Fibroblast of skin of right quadriceps (primary cell): ENCODE data around the gene FANCM.
A peak's percentile ranks its signal among the peaks of the same experiment; 100 is the strongest.

ENCODE experiments used
- DNase-seq: peaks from one replicate; pipeline ENCODE4 v3.0.0-alpha.2; 2013

Gene FANCM, protein sequence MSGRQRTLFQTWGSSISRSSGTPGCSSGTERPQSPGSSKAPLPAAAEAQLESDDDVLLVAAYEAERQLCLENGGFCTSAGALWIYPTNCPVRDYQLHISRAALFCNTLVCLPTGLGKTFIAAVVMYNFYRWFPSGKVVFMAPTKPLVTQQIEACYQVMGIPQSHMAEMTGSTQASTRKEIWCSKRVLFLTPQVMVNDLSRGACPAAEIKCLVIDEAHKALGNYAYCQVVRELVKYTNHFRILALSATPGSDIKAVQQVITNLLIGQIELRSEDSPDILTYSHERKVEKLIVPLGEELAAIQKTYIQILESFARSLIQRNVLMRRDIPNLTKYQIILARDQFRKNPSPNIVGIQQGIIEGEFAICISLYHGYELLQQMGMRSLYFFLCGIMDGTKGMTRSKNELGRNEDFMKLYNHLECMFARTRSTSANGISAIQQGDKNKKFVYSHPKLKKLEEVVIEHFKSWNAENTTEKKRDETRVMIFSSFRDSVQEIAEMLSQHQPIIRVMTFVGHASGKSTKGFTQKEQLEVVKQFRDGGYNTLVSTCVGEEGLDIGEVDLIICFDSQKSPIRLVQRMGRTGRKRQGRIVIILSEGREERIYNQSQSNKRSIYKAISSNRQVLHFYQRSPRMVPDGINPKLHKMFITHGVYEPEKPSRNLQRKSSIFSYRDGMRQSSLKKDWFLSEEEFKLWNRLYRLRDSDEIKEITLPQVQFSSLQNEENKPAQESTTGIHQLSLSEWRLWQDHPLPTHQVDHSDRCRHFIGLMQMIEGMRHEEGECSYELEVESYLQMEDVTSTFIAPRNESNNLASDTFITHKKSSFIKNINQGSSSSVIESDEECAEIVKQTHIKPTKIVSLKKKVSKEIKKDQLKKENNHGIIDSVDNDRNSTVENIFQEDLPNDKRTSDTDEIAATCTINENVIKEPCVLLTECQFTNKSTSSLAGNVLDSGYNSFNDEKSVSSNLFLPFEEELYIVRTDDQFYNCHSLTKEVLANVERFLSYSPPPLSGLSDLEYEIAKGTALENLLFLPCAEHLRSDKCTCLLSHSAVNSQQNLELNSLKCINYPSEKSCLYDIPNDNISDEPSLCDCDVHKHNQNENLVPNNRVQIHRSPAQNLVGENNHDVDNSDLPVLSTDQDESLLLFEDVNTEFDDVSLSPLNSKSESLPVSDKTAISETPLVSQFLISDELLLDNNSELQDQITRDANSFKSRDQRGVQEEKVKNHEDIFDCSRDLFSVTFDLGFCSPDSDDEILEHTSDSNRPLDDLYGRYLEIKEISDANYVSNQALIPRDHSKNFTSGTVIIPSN (N-terminal part only)

DNA sequence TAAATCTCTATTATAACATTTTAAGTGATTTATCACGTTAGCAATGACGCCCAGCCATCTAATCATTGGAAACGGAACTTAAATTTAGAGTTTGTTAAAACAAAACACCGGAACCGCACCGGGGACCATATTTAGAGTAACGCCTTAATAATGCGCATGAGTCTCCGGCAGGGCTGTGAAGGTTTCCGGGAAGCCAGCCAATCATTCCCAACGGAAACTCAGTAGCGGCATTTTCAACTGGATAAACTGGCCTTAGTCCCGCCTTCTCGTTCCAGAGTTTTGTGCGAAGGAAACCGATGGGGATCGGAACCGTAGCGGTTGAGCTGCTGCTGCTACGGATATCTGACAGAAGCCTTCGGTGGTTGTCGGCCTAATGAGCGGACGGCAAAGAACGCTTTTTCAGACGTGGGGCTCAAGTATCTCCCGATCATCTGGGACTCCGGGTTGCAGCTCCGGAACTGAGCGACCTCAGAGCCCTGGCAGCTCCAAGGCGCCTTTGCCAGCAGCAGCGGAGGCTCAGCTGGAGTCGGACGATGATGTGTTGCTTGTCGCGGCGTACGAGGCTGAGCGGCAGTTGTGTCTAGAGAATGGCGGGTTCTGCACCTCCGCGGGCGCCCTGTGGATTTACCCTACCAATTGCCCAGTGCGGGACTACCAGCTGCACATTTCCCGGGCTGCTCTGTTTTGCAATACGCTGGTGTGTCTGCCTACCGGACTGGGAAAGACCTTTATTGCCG lies at the start of gene FANCM:
Gene FANCM (plus strand): TSS at position 272 of the 737 bp plus-strand sequence. CDS start 102 bp downstream, at position 374.
- peak; percentile 98 for DNase-seq

DNA sequence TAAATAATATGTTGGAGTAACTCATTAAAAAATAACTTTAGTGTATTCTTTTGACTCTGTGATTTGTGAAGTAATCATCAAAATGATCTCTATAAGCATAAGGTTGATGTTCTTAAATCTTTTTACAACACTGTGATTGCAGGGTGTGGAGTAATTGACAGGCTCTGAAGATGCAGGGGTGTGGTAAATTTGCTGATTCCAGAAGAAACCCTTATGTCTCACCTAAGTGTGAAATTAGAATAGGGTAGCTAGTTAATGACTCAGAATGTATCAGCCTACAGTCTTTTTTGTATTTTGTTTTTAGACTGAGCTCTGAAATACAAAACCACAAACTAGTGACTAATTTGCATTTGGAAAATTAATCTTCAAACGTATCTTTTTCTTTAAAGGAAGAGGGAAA lies 45.9 kb upstream of the FANCM start:
- DNase-seq, result peak; percentile 42

DNA sequence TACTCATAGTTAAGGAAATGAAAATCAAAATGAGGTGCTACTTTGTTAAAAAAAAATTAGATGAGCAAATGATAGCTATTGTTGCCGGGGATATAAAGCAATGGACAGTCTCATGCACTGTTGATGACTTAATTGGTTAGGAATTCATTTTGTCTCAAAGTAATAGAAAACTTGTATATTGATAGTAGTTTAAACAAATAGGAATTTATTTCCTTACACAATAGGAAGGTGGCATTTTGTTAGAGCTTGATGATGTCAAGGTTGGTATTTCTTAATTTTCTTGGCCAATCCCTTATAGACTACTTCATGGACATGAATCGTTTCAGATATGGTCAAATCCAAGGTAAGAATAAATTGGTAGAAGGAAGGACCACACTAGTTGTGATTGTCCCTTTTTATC lies 44.0 kb upstream of the FANCM start:
- DNase-seq, result peak; percentile 27

DNA sequence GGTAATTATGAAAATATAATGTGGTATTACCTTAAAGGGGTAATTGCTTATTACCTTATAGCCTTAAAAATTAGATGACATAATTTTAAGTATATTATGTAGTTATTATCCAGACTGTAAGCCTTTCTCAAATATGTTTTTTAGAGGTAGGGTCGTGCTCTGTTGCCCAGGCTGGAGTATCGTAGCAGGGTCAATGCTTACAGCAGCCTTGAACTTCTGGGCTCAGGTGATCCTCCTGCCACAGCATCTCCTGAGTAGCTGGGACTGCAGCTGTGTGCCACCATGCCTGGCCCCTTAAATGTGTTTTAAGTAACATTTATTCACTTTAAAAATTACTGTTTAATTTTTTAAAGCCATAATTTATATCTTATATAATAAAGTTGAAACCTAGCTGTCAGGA lies 41.5 kb upstream of the FANCM start:
- no peak for DNase-seq

DNA sequence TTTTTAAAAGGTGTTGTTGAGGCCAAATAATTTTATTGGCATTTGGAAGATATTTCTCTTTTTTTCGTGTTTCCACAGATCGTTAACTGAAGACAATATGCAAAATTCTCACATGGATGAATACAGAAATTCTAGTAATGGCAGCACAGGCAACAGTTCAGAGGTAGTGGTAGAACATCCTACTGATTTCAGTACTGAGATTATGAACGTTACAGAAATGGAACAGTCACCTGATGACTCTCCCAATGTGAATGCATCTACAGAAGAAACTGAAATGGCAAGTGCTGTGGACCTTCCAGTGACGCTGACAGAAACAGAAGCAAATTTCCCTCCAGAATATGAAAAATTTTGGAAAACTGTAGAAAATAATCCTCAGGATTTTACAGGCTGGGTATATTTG lies 40.6 kb upstream of the FANCM start:
- no peak for DNase-seq

DNA sequence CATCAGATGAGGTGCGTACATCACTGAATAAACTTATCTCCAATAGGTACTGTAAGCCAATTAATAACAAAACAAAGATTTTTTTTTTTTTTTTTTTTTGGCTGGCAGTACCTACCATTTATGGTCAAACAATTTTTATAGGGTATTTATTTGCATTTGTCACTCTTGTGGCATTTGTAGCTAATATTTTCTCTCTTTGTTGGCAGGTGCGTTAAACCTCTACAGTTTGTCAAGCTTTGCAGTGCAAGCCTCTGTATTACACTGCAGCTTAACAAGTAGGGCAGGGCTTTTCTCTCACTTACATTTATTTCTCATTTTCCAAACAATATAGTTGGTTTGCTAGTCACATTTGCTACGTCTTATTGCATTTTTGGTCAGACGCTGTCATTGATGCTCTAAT lies 39.5 kb upstream of the FANCM start:
- DNase-seq, result no peak

DNA sequence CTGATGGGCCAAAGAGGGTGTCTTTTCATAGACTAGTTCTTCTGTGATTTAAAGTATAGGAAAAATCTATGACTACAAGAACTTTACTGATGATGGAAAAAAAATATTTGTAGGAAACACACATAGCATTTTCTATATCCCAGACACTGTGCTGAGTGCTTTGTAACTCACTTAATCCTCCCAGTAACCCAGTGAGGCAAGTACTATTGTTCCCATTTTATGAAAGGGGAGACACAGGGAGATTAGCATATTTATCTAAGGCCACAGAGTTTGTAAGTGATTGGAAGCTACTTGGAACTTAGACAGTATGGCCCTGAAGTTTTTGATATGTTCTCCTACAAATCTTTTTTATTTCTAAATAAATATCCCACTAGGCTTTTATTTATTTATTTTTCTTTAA lies 31.9 kb upstream of the FANCM start:
- DNase-seq, result no peak

DNA sequence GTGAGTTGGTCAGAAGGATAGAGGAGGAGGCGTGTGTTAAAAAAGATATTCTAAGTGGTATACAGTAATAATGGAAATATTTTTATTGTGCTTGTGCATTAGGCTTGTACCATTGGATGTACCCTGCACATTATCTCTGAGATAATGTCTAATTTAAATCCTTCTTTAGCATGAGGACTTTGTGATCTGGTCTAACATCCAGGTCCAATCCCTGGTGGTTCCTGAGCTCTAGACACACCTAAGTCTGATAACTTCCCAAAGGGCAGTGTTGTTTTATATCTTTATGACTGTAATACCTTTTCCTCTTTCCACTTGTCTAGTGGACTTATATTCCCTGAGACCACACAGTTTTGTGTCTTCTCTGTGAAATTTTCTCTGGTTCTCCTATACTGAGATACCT lies 31.2 kb upstream of the FANCM start:
- DNase-seq, result no peak

DNA sequence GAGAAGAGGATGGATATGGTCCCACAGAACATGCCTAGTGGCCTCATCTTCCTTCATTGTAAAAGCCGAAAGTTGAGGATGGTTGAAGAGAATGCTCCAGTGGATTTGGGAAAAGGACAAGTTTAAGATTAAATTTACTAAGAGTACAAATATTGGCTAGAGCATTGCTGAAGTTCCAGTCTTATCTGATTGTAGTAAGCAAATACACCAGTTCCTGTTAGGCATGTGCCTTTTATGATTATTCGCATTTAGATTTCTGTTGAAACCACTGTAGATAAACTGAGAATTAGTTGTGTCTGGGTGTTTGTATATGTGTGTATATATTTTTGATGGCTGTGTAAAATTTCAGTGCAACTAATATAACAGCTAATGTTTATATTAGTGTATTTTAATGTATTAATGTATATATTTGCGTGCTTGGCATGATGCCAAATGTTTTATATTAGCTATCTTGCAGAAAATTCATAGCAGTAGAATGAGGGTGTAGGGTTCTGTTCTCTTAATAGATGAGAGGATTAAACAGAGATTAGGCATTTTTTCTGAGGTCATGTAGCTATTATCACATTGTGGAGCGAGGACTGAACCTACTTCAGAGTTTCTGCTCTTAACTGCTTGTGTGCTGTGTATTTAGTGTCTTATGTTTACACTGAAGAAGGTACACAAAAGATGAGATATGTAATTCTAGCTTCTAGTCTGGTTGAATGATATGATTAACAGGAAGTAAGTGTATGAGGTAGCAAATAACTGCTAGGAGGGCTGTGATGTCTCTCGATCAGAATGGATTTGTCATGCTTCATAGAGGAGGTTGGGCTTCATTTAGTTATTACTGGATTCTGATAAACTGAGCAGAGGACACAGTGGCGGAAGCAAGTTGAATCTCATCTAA lies 22.6 kb upstream of the FANCM start:
- DNase-seq, result no peak

DNA sequence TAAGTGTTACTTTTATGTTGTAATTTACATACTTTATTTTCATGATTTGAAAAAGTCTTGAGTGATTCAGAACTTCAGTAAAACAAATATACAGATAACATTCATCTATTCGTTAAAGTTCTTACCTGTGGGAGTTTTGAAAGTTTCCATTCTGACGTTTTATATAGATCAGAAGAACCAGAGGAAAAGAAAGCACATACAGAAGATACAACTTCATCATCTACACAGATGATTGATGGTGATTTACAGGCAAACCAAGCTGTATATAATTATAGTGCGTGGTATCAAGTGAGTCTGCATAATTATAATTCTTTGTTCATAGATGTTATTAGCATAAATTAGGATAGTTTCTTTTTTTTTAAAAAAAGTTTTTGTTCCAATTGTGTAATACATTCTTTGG lies 21.4 kb upstream of the FANCM start:
- no peak for DNase-seq

DNA sequence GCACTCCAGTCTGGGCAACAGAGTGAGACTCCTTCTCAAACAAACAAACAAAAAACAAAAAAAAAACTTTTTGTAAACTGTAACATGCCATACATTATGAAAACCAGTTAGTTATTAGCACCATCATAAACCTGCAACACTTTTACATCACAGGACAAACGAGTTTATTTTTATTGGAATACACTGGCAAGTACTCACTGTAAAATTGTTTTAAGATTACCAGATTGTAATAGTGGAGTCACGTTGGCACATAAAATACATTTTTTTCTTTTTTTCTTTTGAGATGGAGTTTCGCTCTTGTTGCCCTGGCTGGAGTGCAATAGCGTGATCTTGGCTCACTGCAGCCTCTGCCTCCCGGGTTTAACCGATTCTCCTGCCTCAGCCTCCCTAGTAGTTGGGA lies 17.1 kb upstream of the FANCM start:
- DNase-seq, result no peak

DNA sequence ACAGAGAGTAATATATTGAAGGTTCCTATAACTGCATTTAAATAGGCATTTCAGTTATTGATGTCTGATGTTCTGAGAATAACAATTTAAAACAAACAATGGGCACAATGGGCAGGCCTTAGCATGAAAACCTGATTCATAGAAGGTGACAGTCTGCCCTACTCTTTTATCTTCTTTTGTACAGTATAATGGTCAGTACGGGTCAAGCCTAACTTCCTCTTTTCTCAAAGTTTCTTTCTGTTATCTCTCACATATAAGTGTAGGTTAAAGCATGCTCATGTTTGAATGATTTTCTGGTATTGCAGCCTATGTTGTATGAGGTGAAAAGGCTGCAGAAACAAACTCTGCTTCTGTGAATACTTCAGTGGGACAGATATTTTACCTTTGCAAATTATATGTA lies 15.6 kb upstream of the FANCM start:
- DNase-seq, result no peak

DNA sequence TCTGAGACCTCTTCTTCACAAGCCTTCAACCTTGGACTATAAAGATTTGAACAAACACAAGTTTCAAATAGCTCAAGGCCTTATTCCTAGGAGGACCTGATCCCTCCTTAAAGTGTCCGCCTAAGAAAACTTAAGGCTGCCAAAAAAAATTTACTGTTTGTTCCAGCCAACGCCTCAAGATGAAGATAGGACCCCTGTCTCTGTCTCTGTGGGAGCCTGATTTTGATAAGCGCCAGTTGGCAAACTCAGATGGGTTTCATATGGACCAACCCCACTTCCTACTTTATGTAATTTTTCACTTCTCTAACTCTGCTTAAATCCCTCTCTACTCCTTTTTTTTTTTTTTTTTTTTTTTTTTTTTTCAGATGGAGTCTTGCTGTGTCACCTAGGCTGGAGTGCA lies 12.5 kb upstream of the FANCM start:
- no peak for DNase-seq

DNA sequence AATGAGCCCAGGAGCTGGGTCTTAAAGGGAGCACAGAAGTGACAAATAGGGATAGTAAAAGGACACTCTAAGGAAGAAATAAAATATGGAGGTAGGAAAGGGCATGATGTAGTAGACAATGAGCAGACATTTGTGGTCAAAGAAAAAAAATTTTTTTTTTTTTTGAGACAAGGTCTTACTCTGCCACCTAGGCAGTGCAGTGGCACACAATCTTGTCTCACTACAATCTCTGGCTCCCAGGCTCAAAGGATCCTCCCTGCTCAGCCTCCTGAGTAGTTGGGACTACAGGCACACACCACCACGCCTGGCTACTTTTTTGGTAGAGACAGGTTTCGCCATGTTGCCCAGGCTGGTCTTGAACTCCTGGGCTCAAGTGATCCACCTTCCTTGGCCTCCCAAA lies 10.0 kb upstream of the FANCM start:
- DNase-seq, result no peak

DNA sequence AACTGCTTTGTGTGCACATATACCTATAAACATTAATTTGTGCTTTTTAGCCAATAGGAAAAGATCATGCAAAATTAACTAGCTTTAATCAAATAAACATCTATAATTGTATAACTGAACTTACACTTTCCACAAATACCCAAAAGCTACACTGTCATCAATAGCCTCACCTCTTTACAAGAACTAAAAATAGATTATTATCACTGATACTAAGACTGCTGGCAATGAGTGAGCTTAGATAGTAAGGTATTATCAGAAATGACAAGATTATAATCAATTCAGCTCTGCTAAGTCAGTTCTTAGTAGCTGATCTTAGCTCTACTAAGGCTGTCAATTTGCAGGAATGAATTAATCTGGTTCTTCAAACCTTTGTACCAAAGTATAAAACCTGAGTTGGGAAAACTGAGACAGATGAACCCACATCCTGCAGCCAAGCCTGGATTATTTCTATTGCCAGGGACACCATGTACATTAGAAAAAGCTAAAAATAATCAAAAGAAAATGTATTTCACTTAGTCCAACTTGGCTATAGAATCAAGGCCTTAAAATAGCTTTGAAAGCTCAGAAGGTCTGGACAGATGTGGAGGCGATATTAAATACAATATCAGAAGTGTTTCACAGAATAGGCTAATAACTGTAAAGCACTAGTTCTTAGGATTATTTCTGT lies 6.6 kb upstream of the FANCM start:
- no peak for DNase-seq

DNA sequence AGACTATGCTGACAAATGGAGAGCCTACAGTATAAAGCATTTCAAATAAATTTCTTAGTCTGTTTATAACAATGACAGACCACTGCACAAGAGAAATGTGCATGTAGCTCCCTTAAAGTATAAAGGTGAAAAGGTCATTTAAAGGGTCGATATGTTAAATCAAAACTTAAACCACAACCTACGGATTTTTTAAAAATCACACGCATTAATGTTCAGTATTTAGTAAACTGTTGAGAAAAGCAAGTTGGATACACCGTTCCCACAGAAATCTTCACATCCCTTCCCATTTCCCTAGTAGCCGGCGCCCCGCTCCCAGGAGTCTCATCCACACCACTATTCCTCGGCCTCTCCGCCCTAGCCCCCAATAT lies 2.1 kb upstream of the FANCM start:
- DNase-seq, result no peak

DNA sequence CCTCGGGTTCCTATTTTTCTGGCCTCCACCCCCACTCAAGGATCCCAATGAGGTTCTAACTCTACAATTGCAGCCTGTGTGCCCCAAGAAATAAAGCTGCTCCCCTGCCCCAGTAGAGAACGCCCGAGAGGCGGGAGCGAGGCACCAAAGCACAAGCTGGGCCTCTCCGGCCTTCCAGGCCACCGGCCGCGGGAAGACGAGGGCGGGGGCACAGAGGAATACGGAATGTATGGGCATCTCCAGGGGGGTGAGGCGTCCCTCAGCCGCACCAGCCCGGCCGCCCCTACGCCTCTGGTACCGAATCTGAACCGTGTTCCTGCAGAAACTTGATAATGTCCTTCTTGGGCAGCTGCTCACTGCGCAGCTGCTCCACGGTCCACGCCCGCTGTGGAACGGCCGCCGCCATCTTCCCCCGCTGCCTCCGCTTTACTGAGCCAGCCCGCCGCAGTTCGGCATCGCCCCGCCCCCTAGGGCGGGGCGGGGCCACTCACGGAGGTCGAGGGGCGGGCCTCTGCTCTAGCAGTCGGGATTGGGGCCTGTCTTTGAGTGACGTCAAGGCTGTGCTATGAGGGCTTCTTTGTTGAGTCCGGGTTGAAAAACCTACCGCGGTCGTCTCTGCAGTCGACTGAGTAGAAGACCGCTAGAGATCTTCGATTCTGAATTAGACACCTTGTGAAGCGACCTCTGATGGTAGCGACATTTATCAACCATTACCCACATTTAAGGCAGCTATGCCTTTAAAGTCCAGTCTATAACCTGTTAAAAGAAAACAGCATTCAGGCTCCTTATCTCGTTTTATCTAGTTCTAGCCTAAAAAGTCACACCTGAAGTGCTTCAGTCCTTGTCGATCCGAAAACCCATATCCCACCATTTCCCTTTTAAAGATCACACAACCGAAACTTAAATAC lies 1.4 kb upstream of the FANCM start, which contains the start of gene FKBP3:
Gene FKBP3 (minus strand): TSS at position 431 of the 908 bp plus-strand sequence. CDS start 25 bp downstream, at position 406.
- peak; percentile 99 for DNase-seq

DNA sequence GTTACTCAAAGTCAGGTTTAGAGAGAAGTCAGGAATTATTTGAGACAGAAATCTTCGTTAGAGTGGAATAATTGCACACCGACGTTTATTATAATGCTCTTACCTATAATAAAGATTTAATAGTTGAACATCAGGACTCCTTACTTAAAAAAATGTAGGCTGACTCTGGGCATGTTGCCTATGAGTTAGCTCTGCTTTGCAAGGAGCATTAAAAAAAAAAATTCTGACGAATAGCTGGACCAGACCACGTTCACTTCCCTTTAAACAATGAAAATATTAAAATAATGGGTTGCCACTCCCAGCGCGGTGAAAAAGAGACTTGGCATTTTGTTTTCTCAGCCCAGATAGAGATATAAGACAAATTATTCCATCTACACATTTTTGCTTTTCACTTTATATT lies 574 bp upstream of the FANCM start:
- no peak for DNase-seq

DNA sequence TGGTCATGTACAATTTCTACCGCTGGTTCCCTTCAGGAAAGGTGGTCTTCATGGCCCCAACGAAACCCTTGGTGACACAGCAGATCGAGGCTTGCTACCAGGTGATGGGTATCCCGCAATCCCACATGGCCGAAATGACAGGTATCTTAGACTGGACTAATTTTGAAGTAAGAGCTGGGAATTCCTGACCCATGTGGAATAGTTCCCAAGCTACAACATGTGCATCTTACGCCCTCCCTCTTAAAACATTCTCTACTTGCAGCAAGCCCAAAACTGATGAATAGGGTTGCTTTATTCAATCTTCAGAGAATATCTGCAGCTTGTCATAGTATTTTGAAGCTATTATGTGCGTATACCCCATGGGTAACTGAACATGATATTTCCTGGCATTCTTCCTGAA lies 669 bp downstream of the FANCM start:
- DNase-seq, result no peak
